ENCODE data around the gene TNC.

TNC gene

DNA sequence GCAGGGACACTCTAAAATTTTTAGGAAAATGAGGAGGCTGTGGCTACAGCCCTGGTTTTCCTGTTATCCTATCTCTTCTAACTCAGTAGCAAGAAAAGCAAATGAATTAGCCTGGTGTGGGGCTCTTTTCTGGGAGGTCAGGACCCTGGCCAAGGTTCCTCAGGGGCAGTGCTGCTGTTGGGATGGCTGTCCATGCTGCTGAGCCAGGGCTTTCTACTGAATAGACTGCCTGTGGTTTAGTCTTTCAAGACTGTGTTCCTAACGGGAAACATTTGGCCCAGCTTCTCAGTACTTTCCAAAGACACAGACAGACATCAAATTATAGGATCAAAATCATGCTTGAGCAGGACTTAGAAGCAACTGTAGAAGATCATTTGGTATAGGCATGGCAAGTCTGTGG, 18.1 kb downstream of the TNC start:
- no peak for DNase-seq (ENCODE audit: low read depth)

DNA sequence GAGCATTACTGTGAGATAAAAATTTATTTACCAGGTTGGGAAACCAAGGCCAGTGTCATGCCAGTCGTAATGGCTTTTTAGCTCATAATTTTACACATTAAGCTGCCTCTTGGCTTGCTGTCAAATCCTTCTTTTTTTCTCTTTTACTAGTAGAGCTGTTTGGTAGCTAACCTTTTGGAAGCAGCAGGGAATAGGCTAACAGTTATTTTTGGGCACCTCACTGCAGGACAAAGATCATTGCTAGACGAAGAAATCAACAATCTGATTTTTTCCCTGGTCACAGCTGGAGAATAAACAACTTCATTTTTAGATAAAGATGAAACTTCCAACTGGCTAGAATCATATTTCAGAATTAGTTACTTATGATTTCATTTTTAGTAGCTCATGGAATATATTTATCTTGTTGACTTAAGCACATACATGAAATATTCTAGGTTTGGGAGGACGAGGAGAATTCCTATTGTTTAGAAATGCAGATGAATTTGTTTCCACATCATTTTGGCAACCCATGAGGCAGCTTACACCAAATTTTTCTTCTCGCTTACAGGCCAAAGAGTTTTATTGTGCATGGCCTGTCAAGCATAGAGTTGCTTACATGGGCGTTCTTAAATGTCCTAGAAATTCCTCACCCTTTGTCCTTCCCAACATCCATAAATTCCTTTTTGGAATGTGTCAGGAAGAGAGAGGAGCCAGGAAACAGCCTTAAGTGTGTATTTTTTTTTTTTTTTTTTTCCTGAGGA, 19.6 kb downstream of the TNC start:
- no peak for DNase-seq (ENCODE audit: low read depth)

DNA sequence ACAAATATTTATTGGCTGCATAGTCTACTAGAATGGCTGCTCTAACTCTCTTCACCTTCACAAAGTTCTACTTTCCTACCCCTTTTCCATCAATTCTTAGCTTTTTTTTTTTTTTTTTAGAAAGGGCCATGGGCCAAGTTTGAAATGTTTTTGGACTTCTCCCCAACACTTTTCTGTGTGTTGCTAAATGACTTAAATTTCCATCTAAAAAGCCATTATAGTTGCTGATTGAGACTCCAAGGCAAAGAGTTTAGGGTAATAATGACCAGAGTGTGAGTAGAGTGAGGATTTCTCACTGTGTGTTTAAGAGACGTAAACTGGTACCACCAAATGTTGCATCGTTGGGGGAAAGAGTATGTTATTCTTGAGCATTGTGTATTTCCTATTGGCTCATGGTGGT, 24.4 kb downstream of the TNC start:
- no peak for DNase-seq (ENCODE audit: low read depth)

DNA sequence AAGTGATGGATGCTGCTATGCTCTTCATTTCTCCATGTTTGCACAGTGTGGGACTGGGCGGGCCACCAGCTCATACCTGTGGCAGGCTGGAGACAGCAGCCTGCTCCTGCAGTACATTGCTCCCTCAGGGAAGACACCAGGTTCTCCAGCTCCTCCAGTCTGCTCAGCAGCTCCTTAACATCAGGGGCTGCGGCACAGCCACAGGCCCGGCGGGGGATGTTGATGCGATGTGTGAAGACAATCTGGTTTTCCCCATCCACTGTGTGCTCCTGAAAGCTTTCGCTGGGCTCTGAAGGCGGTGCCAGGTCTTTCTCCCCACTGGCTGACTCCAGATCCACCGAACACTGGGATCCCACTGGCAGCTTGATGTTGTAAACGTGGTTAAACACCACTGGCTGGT, 27.5 kb downstream of the TNC start:
- no peak for DNase-seq (ENCODE audit: low read depth)

DNA sequence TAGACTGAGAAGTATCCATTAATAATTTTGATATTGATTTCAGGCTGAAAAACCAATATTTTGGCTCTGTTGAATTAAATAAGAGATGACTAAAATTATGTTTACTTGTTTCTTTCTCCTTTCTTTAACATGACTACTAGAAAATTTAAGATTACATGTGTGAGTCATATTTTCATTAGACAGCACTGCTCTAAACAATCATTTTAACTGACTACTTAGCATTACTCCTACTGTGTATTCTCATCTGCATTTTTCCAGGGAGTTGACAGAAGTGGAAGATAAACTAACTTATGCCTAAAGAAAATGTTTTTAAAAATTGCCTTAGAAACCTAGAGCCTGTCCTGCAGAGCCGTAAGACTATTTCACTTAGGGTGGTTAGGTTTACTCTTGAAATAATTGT, 29.1 kb downstream of the TNC start:
- no peak for DNase-seq (ENCODE audit: low read depth)

DNA sequence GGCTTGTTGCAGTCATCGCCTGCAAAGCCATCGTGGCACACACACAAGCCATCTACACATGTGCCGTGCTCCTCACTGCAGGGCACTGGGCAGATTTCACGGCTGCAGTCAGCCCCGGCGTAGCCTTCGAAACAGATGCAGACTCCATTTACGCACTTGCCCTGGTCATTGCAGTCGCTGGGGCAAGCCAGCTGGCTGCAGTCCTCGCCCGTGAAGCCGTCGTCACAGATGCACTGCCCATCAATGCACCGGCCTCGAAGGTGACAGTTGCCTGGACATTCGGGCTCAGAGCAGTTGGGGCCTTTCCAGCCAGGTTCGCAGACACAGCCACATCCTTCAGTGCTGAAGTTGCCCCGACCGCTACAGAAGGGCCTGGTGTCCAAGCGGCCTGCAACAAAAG, 31.1 kb downstream of the TNC start:
- no peak for DNase-seq (ENCODE audit: low read depth)

DNA sequence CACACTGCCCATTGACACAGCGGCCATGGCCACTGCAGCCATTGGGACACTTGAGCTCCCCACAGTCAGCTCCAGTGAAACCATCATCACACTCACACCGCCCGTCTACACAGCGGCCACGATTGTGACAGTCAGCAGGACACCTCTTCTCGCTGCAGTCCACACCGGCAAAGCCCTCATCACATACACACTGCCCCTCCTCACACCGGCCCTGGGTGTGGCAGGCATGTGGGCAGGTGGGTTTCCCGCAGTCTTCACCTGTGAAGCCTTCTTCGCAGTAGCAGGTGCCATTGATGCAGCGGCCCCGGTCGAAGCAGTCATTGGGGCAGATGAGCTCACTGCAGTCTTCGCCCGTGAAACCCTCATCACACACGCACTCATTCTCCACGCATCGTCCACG, 31.5 kb downstream of the TNC start:
- DNase-seq (ENCODE audit: low read depth), result no peak

DNA sequence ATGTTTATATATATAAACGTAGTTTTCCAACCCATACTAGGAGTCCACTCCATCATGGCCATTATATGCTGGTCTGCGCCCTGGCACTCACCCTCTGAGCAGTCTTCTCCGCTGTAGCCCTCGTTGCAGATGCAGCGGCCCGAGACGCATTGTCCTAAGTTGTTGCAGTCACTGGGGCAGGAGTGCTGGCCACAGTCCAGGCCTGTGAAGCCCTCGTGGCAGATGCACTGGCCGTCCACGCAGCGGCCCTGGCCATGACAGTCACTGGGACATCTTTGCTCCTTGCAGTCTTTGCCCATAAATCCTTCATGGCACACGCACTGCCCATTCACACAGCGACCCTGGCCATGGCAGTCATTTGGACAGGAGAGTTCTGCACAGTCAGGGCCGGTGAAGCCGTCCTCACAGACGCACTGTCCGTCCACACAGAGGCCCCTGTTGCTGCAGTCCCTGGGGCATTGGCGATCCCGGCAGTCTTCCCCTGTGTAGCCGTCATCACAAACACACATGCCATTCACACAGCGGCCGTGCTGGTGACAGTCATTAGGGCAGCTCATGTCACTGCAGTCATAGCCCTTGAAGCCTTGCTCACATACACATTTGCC, 32.1 kb downstream of the TNC start:
- no peak for DNase-seq (ENCODE audit: low read depth)

DNA sequence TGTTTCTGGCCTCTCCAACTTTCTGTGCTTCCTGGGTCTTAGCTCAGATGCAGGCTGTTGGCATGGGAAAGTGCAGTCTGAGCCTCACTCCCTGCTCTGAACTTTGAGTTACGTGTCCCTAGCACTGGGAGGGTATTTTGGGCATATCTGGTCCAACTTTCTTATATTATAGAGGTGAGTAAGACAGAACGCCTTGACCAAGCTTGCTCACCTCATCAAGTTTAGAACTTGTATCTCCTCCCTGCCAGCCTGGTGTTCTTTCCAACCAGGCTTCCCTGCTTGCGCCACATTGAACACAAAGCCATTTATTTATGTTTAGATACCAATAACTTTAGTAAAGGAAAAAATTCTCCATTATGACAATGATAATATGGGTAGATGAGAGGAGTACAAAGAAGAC, 33.2 kb downstream of the TNC start:
- DNase-seq (ENCODE audit: low read depth), result no peak

DNA sequence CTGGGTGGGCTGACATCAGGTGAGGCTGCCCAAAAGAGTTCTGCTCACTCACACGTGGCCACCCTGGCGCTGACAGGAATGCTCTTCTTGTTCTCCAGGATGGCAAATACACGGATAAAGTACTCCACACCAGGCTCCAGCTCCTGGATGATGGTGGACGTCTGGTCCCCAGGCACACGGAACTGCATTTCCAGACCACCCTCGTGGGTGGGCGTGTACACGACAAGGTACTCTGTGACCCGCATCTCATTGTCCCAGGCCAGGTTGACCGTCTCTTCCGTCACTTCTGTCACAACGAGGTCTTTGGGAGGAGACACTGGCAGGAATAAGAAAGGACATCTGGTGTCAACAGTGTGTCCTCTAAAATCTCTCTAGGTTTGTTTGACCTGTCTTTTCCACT, 33.8 kb downstream of the TNC start:
- DNase-seq (ENCODE audit: low read depth), result no peak

DNA sequence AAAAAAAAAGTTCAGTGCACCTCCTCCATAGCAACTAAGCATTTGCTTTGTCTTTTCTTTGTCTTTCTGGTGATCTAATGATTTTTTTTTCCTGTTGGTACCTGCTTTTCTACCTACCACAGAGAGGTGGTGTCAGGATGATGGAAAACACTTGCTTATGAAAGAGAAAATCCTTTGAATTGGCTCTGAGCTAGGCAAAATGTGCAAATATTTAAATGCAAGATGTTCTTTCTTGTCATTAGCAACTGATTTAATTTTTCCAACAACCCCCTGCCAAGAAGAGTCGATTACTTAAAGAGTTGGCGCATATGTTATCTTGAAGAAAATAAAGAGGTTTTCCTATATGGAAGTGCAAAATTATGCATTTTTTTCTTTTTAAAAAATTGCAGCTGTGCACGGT, 37.7 kb downstream of the TNC start:
- no peak for DNase-seq (ENCODE audit: low read depth)

DNA sequence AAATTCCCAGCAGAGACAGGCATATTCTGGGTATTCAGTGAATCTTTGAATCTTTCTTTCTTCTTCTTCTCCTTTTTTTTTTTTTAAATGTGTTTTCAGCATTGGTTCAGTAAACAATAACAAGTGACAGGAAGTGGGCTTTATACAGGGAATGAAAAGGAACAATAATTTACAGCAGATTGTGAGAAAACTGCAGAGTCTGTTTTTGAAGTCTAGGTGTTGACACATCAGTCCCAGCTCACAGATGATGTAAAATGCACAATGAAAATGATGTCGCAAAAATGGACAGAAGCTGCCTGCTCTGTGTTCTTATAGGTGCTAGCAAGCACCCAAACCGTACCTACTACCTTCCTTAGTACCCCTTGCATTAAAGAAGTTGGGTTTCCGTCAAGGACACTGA, 38.8 kb downstream of the TNC start:
- no peak for DNase-seq (ENCODE audit: low read depth)

DNA sequence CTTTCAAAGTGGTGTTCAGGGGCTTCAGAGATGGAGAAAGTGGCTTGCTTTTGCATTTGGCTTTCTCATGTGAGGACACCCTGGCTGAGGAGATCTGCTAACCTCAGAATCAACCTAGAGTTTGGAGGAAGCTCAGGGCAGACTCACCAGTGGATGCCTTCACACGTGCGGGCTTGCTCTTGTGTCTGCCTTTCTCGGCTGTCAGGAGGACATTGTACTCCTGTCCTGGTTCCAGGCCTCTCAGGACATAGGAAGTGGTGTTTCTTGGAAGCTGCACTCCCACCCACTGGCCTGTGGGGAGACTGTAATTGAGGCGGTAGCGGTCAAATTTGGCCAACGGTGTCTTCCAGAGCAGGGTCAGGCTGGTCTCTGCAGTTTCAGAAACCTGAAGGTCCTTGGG, 44.5 kb downstream of the TNC start:
- DNase-seq (ENCODE audit: low read depth), result no peak

DNA sequence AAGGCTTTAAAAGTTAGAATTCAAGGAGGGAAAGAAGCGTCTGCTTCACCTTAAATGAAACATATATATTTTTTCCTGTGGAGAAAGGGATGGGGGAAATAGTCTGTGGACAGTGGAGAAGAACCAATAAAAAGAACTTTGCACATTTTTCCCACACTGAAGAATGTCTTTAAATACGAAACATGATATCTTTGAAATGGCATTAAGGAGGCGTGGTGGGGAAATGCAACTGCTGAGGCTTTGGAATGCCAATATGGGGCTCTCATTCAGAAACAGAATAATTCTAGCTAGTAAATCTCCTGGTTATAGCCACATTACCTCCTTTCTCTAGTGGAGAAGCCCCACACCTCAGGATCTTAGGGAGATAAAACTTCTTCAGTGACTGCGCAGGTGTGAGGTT, 46.8 kb downstream of the TNC start:
- DNase-seq (ENCODE audit: low read depth), result no peak

DNA sequence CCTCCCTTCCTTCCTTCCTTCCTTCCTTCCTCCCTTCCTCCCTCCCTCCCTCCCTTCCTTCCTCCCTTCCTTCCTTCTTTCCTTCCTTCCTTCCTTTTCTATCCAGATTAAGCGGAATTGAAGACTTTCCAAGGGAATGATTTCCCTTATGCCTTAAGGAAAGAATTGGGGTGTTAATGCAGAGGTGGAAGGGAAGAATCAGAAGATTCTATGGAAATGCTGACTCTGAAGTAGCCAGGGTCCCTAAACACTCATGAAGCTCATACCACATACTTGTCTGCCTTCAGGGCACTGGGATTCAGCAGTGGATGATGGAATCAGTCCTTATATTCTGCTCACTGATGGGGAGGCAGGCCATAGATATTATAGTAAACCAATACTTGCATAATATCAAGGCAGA, 48.2 kb downstream of the TNC start:
- no peak for DNase-seq (ENCODE audit: low read depth)

DNA sequence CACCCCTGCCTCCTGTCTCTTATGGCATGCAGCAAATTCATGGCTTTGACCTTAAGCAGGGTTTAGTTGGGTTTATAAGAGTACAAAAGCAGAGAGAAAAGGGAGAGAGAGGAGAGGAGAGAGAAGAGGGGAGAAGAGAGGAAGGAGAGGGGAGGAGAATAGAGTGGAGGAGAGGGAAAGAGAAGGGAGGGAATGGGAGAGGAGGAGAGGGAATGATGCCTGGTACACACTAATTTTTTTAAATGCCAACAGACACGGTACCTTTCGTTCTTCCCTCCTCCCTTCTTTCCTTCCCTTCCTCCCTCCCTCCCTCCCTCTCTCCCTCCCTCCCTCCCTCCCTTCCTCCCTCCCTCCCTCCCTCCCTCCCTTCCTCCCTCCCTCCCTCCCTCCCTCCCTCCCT, 48.7 kb downstream of the TNC start:
- no peak for DNase-seq (ENCODE audit: low read depth)

DNA sequence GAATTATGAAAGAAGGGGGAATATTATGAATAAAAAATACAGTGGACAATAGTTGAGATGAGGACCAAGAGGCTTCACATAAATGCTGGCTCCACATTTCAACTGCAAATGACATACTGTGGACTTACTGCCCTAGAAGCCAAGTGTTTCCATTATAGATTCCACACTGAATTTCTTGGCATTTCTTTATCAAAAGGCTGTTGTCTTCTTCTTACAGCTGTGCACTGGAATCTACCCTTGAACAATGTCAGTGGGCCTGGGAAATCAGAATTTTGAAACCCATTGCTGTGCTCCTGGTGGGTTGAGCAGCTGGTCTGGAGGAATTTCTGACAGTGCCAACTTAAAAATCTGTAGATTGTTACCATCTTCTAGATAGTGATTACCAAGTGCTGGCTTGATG, 49.9 kb downstream of the TNC start:
- DNase-seq (ENCODE audit: low read depth), result no peak

DNA sequence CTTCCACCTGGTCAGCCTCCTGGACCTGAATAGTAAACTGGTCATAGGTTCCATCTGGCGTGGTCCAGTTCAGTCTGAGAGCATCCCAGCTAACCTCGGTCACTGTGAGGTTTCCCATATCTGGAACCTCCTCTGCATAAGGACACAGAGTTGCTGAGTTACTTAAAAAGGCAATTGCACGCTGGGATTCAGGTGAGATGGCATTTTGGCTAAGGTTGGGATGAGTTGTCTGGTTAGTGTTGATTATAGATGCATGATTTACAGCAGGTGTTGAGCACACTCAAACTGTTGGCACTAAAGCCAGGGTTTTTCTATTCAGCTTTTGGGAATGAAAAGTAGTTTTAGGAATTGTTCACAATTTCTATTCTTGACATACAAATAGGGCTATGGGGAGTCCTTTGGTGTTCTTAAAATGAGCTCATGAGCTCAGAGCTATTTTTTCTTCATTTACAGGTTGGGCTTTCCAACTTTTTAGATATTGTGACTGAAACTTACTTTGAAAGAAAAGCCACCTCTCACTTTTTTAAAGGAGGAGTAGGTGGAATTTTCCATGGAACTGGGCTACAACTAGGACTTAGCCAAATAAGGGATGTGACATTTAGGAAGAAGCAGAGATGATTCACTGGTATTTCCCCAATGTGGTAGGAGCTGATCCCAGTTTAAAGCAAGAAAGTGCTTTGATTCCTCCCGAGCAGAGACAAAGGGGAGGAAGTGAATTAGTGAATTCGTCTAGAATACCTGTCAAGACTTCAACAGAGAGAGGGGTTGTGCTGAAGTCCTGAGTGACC, 54.7 kb downstream of the TNC start:
- DNase-seq (ENCODE audit: low read depth), result no peak

DNA sequence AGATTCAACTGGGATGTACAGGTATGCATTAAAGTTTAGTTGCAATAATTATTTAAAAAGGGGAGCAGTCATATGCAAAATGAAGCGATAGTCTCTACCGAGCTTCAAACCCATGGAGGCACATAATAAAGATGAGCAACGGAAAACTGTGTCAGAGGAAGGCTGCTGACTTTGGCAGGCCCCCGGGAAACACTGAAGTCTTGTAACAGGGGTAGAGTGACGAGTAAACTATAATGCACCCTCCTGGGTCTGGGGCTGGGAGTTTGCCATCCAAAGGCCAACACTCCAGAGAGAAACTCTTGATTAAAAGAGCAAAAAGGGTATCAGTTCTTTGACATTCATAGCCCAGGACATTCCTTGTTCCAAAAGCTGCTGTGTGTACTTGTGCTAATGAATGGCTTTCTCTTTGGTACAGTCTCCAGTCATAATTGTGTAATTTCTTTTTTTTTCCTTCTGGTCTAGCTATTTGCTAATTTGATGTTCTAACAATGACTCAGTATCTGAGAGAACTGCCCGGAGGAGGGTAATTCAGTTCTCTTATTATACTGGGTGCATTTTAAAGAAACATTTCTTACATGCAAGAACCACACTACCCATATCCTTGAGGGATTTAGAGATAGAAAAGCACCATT, 59.2 kb downstream of the TNC start:
- DNase-seq (ENCODE audit: low read depth), result no peak

DNA sequence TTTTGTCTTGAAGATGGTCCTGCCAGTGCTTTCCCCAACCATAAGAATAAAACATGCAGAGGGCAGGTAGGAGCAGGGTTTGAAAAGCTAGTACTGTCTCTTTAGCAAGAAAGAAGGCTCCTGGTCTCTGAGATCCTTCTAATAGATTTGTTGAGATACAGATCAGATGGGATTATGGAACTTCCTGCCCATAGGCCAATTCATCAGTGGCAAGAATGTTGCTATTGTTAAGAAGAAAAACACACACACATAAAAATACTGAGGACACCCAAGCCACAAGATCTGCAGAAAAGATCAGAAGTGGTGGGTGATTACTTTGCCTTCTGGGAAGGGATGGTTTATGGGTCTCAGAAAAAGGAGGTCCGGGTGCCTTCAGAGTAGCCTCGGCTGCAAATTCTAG, 59.8 kb downstream of the TNC start:
- no peak for DNase-seq (ENCODE audit: low read depth)

DNA sequence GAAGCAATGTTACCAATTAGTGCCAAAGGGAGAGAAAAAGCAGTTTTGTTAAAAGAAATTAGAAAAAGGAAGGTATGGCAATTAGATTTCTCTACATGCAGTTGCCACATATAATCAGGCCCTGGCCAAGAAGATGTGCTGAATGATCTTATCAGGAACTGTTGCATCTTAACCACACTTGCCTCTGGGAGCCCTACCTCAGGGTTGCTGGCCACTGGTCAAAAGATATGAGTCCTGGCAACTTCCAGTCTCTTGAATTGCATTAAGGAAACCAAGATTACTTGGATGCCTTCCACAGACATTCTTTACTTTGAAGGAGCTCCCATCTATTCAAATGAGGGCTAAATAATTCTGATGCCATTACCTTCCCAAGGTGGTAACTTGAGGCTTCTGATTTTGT, 60.4 kb downstream of the TNC start:
- no peak for DNase-seq (ENCODE audit: low read depth)

DNA sequence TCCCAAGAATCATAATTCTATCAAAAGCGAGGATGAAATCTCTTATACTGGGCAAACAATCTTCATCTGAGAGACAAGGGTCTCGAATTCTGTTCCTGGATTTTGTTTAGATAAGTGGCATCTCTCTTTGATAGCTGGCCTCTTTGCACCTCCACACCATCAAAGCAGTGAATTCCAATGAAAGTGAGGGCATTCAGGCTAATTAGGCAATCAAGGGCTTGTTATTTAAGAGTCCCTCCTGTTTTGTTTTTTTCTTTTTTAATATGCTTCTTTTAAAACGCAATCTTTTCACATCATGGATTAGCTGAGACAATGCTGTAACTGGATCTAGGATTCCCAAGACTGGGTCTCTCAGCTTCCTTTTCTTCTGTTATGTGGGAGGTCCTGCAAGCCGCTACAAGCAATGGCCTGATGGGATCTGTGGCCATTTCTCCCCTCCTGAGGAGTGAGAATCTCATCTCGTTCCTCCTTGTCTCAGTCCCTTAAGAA, 67.9 kb downstream of the TNC start:
- DNase-seq (ENCODE audit: low read depth), result no peak

DNA sequence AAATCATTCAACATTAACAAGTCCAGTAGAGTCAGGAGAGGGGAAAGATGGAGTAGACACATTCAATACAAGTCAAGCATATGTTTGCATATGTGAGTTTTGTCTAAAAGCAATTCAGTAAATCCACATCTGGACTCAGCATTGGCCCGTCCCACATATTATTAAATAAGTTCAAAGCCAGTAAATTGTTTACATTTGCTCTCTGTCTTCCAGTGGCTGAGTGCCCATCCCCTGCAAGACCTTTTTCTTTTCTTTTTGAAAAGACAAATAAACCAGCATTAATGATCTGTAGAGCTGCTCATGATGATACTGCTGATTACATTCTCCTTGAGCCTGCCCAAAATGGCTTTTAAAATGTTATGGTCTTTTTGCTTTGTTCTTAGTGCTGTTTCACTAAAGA, 71.1 kb downstream of the TNC start:
- no peak for DNase-seq (ENCODE audit: low read depth)
